Testis (tissue), 3 donors: ENCODE results near the gene ARL5A. TPM values are rescaled to one million over a fixed set of nuclear protein-coding genes. Genes with fewer than 3 reads are reported as not detected.

Experiments
- DNase-seq: peaks from one replicate; pipeline ENCODE4 v3.0.0-alpha.2; 2019
- H3K27ac ChIP-seq, 2 donors: fragments of 200-600 bp; sonication (generic); one replicate each; pipeline ENCODE4 v1.5.1; 2019
- H3K27me3 ChIP-seq: fragments of 200-600 bp; sonication (generic); one replicate; pipeline ENCODE4 v1.5.1; 2019
- H3K36me3 ChIP-seq: fragments of 200-600 bp; sonication (generic); one replicate; pipeline ENCODE4 v1.5.1; 2017; ENCODE audit warnings: low read depth; ENCODE audit errors: missing control alignments
- H3K4me1 ChIP-seq: fragments of 200-600 bp; sonication (generic); one replicate; pipeline ENCODE4 v1.5.1; 2019
- H3K4me3 ChIP-seq, 2 donors: fragments of 200-600 bp; sonication (generic); one replicate each; pipeline ENCODE4 v1.5.1; 2017 to 2019
- H3K9me3 ChIP-seq: fragments of 200-600 bp; sonication (generic); one replicate; pipeline ENCODE4 v1.5.1; 2017
- POLR2A ChIP-seq: fragments of 450-650 bp; IDR thresholded peaks from one replicate; pipeline ENCODE4 v1.6.1; 2017; ENCODE audit warnings: antibody characterized with exemption, mild to moderate bottlenecking, moderate library complexity
- WGBS, 2 donors: methylation state at CpG; one replicate each; pipeline ENCODE4 v1.1.5; 2018; 5-methylcytosine and 5-hydroxymethylcytosine counted together
- intact Hi-C: fragments of 100-400 bp; cut with DNase I; formaldehyde crosslinking; loops from one replicate; pipeline ENCODE4 v1.15.1; 2023; ENCODE audit warnings: low total_unique reads
- polyA plus RNA-seq: library from polyadenylated mRNA; stranded (reverse); fragments of 350-450 nt; fragmentation: Illumina TruSeq; extraction: RNeasy Lipid Tissue Mini Kit (QIAGEN cat#74804); gene quantifications from one replicate; pipeline ENCODE4 v1.2.3, GENCODE V29; 2014; ENCODE audit warnings: low read depth, low replicate concordance; ENCODE audit not compliant: insufficient read depth
- total RNA-seq, 2 donors: library from RNA; depleted of rRNA; stranded (reverse); fragments of >200 nt; gene quantifications; one replicate each; pipeline ENCODE4 v1.2.3, GENCODE V29; 2016
- TF ChIP-seq, protein P1 (sequence below), 3 experiments: fragments of 450-650 bp in 2 of 3; fragments of 200-600 bp in 1 of 3; sonication (generic) in 1 of 3; IDR thresholded peaks; one replicate each; pipeline ENCODE4 v1.5.1; 2016 to 2019; ENCODE audit warnings: antibody characterized with exemption in 3 of 3, mild to moderate bottlenecking in 2 of 3, moderate library complexity in 1 of 3

Gene ARL5A
- total and polyA plus RNA-seq, 3 donors from 2014 or later: 19.1 to 34.0 (median 27.5) TPM

DNA sequence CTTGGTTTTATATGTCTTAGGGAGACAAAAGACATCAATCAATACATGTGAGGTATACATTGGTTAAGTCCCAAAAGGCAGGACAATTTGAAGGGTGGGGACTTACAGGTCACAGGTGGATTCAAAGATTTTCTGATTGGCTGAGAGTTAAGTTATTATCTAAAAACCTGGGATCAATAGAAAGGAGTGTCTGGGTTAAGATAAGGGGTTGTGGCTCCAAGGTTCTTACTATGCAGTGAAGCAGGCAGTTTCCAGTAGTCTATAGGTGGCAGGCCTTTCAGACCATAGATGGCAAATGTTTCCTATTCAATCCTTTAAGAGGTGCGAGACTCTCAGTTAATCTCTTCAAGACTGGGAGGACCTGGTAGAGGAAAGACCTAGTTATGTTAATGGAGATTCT, 51.9 kb downstream of the ARL5A start:
- intact Hi-C loops: no loop called here
- Histone ChIP-seq H3K4me1 (peaks cover 5% of the 10 kb centered on the region), H3K9me3 (no peaks in the 10 kb centered on the region), H3K4me3 (no peak overlapping the region), H3K27ac (no peak overlapping the region), H3K36me3 (no peaks in the 10 kb centered on the region), H3K27me3 (no peaks in the 10 kb centered on the region)
- no peak for DNase-seq
- WGBS, 2 donors: 90 to 93% methylated on average over 1 of the region's 1 CpG
- no peak for TF ChIP-seq POLR2A
- TF ChIP-seq, protein P1, sequence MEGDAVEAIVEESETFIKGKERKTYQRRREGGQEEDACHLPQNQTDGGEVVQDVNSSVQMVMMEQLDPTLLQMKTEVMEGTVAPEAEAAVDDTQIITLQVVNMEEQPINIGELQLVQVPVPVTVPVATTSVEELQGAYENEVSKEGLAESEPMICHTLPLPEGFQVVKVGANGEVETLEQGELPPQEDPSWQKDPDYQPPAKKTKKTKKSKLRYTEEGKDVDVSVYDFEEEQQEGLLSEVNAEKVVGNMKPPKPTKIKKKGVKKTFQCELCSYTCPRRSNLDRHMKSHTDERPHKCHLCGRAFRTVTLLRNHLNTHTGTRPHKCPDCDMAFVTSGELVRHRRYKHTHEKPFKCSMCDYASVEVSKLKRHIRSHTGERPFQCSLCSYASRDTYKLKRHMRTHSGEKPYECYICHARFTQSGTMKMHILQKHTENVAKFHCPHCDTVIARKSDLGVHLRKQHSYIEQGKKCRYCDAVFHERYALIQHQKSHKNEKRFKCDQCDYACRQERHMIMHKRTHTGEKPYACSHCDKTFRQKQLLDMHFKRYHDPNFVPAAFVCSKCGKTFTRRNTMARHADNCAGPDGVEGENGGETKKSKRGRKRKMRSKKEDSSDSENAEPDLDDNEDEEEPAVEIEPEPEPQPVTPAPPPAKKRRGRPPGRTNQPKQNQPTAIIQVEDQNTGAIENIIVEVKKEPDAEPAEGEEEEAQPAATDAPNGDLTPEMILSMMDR (IDR thresholded peaks at IDR 0.05): no peak

- Histone ChIP-seq H3K27me3 (no peaks in the 10 kb centered on the region), H3K27ac (no peak overlapping the region), H3K36me3 (no peaks in the 10 kb centered on the region), H3K4me3 (no peak overlapping the region), H3K9me3 (no peaks in the 10 kb centered on the region), H3K4me1 (peaks cover 5% of the 10 kb centered on the region)
- intact Hi-C loops: no loop called here
- no peak for DNase-seq
- WGBS, 2 donors: 71 to 74% methylated on average over 6 of the region's 6 CpGs
- no peak for TF ChIP-seq POLR2A
- TF ChIP-seq, protein P1 (IDR thresholded peaks at IDR 0.05): no peak
These were observed 53.0 kb downstream of the ARL5A start for GRCh38 chr2:151775057-151775740.

DNA sequence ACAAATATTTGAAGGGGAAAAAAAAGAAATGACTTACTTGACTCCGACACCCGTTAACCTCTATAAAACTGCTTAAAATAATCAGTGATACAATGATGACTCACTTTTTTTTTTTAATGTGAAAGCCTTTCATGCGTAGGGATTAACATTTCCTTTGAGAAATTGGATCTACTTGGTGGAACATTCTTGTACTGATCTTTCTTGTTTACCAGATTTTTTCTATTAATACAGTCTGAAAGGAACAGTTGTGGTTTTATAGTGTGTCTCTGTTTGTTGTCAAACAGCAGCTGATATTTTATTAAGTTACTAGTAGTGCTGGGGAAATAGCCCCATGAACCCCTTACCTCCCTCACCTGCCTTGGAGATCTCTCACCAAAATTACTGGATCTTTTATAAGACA, 53.7 kb downstream of the ARL5A start:
- Histone ChIP-seq H3K36me3 (no peaks in the 10 kb centered on the region), H3K4me3 (no peak overlapping the region), H3K27ac (no peak overlapping the region), H3K27me3 (no peaks in the 10 kb centered on the region), H3K4me1 (peaks cover 5% of the 10 kb centered on the region), H3K9me3 (no peaks in the 10 kb centered on the region)
- TF ChIP-seq, protein P1 (IDR thresholded peaks at IDR 0.05): no peak
- TF ChIP-seq POLR2A: no peak
- WGBS, 2 donors: 51 to 62% methylated on average over 3 of the region's 3 CpGs
- no peak for DNase-seq
- intact Hi-C loops: no loop called here

- no peak overlapping the region for H3K27ac ChIP-seq
- H3K4me3 ChIP-seq: no peak overlapping the region
- intact Hi-C loops: no loop called here
- H3K36me3 ChIP-seq: no peaks in the 10 kb centered on the region
- DNase-seq: no peak
- H3K4me1 ChIP-seq: peaks cover 5% of the 10 kb centered on the region
- H3K27me3 ChIP-seq: no peaks in the 10 kb centered on the region
- H3K9me3 ChIP-seq: no peaks in the 10 kb centered on the region
- 85 to 91% methylated on average over 10 of the region's 10 CpGs for WGBS, 2 donors
- TF ChIP-seq, protein P1 (IDR thresholded peaks at IDR 0.05): no peak
- TF ChIP-seq POLR2A: no peak
These were observed 56.4 kb downstream of the ARL5A start for GRCh38 chr2:151771599-151772358.
